ENCODE results near the gene BET1L.

BET1L gene

DNA sequence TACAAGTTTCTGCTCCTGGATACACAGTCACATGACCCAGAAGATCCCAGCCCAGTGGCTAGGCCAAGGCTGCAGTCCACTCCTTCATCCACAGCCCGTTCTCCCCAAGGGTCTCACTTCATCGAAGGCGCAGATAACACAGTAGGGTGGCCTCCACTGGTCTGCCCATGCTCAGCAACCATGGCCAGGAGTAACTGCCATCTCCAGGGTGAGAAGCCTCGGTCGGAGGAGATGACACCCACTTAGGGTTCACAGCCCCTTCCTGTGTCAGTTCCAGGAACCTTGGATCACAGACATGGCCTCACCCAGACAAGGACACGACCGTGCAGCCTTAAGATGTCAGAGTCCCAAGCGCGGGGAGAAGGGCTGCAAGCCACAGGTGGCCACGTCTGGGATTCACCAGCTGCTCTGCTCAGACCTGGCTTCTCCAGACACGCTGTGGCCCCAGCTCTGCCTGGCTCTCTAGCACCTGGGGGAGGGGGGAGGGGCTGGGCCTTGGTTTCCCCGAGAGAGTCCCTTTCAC is 2.6 kb downstream of the BET1L start:
- no peak for TF ChIP-seq ZFX (IDR thresholded peaks at IDR 0.05; ENCODE audit: borderline replicate concordance)
- TF ChIP-seq, protein P1, sequence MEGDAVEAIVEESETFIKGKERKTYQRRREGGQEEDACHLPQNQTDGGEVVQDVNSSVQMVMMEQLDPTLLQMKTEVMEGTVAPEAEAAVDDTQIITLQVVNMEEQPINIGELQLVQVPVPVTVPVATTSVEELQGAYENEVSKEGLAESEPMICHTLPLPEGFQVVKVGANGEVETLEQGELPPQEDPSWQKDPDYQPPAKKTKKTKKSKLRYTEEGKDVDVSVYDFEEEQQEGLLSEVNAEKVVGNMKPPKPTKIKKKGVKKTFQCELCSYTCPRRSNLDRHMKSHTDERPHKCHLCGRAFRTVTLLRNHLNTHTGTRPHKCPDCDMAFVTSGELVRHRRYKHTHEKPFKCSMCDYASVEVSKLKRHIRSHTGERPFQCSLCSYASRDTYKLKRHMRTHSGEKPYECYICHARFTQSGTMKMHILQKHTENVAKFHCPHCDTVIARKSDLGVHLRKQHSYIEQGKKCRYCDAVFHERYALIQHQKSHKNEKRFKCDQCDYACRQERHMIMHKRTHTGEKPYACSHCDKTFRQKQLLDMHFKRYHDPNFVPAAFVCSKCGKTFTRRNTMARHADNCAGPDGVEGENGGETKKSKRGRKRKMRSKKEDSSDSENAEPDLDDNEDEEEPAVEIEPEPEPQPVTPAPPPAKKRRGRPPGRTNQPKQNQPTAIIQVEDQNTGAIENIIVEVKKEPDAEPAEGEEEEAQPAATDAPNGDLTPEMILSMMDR (IDR thresholded peaks at IDR 0.05), result no peak
- no peak overlapping the region for H3K27ac ChIP-seq

DNA sequence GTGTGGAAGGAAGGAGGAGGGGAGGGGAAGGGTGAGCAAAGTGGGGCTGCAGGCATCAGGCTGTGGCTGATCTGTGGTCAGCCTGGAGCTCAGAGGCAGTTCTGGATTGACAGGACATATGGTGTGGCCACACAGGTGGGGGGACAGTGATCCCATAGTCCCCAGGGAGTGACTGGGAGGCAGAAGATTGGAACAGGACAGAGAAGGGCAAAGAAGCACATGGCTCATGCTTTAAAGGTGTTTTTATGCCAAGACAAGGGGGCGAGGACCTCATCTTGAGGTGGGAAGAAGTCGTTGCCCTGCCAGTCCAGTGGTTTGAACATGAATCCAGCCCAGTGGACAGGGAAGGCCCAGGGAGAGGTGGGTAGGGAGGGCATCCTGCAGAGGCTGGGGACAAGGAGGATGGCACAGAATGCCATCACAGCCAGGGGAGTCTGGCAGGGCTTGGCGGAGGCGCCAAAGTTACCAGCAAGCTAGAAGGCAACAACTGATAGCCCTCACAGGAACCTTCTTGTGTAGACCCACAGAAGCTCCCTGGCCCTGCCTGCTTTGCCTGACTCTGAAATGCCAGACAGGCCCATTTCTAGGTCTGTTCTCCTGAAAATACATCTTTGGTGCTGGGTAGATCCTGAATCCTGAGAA is 3.1 kb downstream of the BET1L start:
- no peak for TF ChIP-seq ZFX (IDR thresholded peaks at IDR 0.05; ENCODE audit: borderline replicate concordance)
- TF ChIP-seq, protein P1 (IDR thresholded peaks at IDR 0.05), result no peak
- no peak overlapping the region for H3K27ac ChIP-seq

DNA sequence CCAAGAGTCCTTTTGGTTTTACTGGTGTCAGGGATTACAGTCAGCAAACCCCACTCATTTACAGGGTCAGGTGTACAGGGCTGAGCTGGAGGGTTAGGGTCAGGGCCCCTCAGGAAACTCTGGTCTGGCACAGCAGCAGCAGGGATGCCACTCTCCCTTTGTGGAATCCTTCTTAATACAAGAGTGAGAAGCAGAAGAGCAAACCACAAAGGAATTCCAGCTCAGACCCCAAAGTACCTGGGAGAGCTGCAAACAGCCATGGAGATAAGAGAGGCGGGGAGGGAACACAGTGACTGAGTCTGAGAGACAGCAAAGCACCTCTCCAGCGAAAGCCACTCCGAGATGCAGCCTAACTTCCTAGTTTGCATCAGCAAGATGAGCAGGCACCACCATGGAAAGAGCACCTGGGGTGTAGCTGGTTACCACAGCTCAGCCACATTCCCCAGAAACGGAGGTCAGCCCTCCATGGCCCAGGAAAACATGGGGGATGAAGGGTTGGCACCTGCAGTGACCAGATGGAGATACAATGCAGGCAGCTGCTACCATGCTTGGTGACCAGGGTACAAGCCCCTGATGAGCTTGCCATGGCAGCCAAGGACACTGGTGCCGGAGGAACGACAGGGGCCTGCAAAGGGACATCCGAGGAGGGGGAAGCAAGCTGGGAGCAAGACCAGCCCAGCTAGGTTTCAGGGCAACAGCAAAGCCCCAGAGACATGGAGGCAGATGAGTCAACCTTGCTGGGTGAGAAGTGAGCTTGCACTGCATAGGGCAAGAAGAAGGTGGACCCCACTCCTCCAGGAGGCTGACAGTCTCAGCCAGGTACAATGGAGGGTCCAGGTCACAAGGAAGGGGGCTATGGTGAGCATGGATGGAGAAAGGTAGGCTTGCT is 3.9 kb downstream of the BET1L start:
- TF ChIP-seq ZFX (IDR thresholded peaks at IDR 0.05; ENCODE audit: borderline replicate concordance), result no peak
- TF ChIP-seq, protein P1 (IDR thresholded peaks at IDR 0.05), result no peak
- no peak overlapping the region for H3K27ac ChIP-seq

DNA sequence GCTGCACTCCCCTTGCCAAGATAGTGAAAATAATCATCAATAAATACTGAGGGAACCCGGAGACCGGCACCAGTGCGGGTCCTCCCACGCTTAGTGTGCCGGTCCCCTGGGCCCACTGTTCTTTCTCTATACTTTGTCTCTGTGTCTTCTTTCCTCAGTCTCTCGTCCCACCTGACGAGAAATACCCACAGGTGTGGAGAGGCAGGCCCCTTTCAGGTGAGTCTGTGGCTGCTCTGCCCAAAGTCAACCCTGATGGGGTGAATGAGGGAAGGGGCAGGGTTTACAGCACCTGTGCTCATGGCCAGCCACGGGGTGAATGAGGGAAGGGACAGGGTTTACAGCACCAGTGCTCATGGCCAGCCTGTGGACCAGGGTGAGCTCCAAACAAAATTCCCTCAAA is 4.7 kb downstream of the BET1L start:
- no peak overlapping the region for H3K27ac ChIP-seq
- no peak for TF ChIP-seq ZFX (IDR thresholded peaks at IDR 0.05; ENCODE audit: borderline replicate concordance)
- TF ChIP-seq, protein P1 (IDR thresholded peaks at IDR 0.05), result no peak

DNA sequence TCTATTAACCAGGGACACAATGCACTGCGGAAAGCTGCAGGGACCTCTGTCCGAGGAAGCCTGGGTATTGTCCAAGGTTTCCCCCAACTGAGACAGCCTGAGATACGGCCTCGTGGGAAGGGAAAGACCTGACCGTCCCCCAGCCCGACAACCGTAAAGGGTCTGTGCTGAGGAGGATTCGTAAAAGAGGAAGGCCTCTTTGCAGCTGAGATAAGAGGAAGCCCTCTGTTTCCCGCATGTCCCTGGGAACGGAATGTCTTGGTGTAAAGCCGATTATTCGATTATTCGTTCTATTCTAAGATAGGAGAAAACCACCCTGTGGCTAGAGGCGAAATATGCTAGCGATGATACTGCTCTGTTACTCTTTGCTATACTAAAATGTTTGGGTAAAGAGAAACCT is 5.2 kb downstream of the BET1L start:
- H3K27ac ChIP-seq, result no peak overlapping the region
- TF ChIP-seq, protein P1 (IDR thresholded peaks at IDR 0.05), result no peak
- TF ChIP-seq ZFX (IDR thresholded peaks at IDR 0.05; ENCODE audit: borderline replicate concordance), result no peak

DNA sequence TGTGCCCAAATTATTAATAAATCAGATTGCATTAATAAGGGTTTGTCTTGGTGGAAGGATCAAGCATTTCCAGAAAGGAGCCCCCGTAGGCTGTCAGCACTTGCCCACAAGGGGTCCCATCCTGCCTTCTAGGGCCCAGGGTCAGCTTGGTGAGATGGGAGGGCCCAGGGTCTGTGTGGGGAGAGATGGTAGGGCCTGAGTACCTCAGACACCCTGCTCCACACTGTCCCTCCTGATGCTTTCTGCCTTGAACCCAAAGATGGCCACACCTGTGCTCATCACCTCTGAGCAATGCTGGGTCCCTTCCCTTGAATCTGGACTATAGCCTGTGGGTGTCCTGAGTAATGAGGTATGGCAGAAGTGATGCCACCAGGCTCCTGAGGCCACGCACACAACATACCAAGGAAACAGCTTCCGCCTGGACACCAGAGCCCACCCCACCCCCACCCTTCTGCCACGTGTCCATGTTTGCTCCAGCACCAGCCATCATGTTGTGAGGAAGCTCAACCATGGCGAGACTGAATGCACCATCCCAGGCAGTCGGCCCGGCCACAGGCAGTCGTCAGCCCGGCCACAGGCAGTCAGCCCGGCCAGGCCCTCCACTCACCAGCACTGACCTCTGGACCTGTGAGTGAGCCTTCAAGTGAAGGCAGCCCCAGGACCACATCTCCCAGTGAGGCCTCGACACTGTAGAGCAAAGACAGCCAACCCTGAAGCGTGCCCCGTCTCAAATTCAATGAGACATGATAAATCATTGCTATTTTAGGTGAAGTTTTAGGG is 6.8 kb downstream of the BET1L start:
- no peak overlapping the region for H3K27ac ChIP-seq
- TF ChIP-seq ZFX (IDR thresholded peaks at IDR 0.05; ENCODE audit: borderline replicate concordance), result no peak
- TF ChIP-seq, protein P1 (IDR thresholded peaks at IDR 0.05), result no peak

Measured in 22Rv1 (cell line).